Stimulated activated CD4-positive, alpha-beta T cell treated with anti-CD3 and anti-CD28 coated beads, TNF-alpha, amount 100 ng/mL, for 48 hours (primary cell): ENCODE measurements around the gene SFN.
"Not testable (repeated sequence)": the region's sequence is repeated elsewhere in the genome, so short reads cannot be mapped to it uniquely, and the experiment has no call there.

ENCODE experiments used
- DNase-seq, 3 donors: peaks; one replicate each; pipeline ENCODE4 v3.0.0-alpha.2; 2020; ENCODE audit warnings: low read depth in 3 of 3

Gene SFN

DNA sequence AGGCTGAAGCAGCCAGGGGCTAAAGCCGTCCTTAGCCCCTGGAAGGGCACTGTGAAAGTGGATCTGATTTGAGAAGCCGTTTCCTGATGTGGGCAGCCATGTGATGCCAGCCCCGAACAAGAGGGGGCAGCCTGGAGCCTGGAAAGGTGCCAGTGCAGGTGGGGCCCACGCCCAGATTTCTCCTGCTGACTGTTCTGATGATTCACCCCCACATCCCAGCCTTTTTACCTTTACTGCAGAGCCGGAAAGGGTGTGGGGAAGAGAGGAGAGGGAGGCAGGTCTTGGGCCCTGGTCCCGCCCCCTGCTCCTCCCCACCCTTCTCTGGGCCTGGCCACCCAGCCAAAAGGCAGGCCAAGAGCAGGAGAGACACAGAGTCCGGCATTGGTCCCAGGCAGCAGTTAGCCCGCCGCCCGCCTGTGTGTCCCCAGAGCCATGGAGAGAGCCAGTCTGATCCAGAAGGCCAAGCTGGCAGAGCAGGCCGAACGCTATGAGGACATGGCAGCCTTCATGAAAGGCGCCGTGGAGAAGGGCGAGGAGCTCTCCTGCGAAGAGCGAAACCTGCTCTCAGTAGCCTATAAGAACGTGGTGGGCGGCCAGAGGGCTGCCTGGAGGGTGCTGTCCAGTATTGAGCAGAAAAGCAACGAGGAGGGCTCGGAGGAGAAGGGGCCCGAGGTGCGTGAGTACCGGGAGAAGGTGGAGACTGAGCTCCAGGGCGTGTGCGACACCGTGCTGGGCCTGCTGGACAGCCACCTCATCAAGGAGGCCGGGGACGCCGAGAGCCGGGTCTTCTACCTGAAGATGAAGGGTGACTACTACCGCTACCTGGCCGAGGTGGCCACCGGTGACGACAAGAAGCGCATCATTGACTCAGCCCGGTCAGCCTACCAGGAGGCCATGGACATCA, at the start of gene SFN:
Gene SFN (plus strand): TSS at position 369 of the 904 bp plus-strand sequence. CDS start 64 bp downstream, at position 433.
- DNase-seq, result peak; percentile 39 to 60 (median 48)

- no peak for DNase-seq
Observed at GRCh38 chr1:26814377-26814776, 48.6 kb upstream of the SFN start.

DNA sequence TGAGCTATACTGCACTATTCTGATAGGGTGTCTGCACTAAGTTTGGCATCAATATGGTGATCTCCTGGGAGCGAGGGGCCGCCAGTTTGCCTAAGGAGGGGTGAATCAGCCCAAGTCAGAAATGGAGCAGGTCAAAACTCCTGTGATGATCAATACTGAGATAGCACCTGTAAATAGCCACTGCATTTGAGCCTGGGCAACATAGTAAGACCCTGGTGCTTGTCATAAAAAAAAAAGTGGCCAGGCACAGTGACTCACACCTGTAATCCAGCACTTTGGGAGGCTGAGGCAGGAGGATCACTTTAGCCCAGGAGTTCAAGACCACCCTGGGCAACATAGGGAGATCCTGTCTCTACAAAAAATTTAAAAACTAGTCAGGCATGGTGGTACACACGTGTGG, 48.1 kb upstream of the SFN start:
- DNase-seq, result no peak

GRCh38 chr1:26820784-26821269, 42.1 kb upstream of the SFN start:
- DNase-seq, result no peak

DNA sequence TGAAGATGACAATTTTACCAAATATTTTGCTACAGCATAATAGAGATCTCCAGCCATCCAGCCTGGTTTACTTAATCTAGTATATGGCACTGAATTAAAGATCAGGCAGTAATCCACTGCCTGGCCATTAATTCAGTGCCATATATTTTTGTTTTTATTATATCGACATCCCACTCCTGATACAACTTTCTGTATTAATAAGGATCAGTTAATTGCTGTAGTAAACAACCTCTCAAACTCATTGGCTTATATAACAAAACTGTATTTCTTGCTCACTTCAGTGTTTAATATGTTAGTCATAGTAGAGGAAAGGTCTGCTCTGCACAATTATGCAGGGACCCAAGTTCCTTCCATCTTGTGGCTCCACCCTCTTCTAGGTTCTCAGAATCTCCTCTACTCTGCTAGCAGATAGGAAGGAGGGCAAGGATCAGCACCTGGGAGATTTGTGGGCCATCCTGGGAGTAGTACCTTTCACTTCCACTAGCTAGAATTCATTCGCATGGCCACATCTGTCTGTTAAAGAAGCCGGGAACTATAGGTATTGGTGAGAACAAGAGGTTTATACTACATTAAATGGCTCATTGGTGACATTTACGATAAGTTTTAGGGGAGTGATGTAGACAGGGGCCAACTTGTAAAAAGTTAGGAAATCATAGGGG, 40.1 kb upstream of the SFN start:
- DNase-seq, result no peak

GRCh38 chr1:26824731-26825130, 38.2 kb upstream of the SFN start:
- DNase-seq, result no peak

GRCh38 chr1:26826261-26827105, 36.5 kb upstream of the SFN start, which contains the start of gene ZDHHC18:
TSS of gene ZDHHC18 (plus strand) at chr1:26826688. CDS start at chr1:26826805, 117 bp downstream.
- DNase-seq, result peak; percentile 21 to 63 (median 37)

- DNase-seq, result no peak
Observed at GRCh38 chr1:26827106-26827604, 35.8 kb upstream of the SFN start.

GRCh38 chr1:26827663-26828062, 35.3 kb upstream of the SFN start:
- DNase-seq, result no peak

DNA sequence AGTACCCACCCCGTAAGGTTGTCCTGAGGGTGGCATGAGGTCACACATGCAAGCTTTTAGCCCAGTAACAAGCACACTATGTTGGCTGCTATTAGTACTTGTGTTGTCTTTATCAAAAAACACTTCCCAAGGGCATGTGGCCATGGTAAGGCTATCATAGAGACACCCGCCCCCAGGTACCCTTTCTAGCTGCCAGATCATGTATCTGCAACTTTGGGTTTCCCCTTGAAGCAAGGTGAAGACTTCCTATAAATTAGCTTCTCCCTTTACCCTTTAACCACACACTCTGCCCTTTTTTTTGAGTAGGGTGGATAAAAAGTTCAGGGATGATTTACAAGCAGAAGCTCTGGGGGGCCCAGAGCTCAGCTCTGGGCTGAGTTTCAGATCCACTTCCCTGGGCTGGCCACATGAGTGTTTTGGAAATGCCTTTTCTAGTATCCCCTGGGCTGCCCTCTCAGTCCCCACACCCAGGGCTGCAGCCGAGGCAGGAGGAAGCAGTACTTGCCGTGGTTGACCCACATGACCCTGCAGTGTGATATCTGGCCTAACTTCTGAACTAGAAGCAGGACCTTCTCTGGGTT, 34.4 kb upstream of the SFN start:
- no peak for DNase-seq

DNA sequence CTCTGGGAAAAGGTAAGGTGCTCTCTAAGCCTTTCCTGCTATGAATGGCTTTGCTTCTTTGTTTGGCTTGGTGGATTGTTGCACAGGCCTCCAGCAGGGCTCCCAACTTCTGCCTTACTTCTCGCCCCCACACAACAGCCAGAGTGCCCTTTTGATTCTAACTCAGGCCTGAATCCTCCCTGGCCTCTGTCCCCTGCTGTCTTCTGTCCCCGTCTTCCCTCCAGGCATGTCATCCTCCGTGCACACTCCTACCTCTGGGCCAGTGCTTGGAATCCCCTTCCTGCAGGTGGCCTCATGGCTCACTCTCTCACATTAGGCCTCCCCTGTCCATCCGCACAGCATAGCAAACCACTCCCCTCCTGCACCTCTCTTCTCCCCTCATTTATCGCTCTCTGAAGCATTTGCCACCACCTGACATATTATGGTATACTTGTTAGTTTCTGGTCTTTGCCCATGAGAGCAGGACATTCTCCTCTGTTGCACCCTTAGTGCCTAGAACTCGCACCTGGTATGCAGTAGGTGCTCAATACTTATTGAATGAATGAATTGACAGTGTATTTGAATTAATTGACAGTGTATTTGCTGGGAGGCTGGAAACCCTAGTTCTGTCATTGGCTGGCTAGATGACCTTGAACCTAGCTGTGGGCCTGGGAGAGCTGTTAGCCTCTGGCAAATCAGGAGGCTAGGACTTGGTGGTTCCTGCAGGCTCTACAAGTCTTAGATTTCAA, 33.6 kb upstream of the SFN start:
- DNase-seq, result no peak

DNA sequence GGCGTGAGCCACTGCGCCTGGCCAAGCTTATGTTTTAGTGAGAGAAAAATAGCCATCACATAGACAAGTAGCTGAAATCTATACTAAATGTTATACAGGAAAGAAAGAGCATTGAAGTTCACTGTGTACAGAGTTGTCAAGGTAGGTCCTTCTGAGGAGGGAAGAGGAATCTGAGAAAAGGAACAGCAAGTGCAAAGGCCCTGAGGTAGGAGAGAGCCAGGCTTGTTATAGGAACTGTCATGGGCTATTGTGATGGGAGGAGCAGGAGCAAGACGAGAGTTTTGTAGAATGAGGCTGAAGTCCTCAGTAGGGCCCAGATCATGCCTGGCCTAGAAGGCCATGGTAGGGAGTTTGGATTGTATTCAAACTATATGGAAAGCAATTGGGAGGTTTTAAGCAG, 31.9 kb upstream of the SFN start:
- DNase-seq, result no peak

DNA sequence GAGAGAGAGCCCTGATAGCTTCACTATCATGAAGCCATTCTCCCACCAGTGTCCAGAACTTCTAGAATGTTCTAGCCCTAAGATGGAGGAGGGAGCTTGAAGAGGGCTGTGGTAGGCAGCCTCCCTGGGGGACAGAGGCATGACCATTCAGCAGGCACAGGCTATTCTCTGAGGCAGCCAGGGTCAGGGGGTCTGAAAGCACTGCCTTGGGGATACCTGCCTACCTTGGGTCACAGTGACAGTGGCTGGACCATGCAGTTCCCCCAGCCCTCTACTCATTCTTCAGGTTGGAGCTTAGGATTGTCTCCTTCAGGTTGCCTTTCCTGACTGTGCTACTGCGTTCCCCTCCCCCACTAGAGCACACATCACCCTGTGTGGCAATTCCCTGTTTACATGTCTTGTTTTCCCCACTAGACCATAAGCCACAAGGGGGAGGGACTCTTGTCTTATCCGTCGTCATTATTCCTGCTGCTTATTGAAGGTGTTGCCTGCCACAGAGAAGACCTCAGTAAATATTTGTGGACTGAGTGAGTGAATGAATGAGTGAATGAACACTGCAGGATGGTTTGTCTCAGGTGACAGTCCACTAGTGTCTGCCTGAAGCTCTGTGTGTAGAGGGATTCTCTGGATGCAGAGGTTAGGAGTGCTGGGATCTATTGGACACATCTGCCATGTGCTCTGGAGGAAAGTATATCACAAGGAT, 31.3 kb upstream of the SFN start:
- no peak for DNase-seq

GRCh38 chr1:26832249-26832960, 30.5 kb upstream of the SFN start:
- DNase-seq, result no peak

DNA sequence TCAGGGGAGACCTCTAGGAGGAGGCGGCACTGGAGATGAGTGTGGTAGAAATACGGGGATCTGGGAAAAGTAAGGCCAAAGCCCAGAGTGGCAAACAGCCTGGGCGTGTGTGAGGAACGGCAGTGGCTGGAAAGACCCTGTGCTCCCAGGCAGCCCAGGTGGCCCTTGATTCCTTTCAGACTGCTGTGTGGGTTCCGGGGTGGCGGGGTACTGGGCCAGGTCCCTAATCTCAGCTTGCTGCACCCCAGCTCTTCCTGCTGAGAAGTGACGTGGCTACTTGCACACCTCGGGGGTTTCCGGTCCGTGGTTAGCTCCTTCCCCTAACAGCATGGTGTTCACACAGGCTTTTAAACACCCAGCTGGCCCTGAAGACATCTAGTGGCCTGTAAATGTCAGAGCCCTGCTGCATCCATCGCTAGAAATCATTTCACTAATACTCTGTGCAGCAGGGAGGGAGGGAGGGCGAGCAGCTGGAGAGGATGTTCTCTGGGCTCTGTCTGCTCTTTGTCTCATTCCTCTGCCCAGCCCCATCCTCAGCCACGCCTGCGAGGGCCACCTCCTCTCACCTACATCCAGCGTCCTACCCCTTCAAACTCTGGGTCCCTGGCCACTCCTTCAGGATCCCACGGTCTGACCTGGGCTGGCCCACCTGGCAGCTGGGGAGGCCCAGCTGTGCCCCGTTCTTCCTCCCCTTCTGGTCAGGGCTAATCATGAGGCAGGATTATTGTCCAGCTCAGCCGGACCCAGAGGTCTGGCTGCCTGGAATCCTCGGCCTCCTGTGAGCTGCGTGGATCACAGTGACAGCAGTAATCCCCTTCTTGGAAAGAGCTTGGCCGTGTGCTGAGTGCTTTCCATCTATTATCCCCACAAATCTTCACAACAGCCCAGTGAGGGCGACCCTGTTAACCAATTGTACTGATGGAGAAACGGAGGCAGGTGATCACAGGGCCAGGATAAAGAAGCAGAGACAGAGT, 29.2 kb upstream of the SFN start:
- peak; percentile 47 to 76 (median 71) for DNase-seq

- not testable (repeated sequence) for DNase-seq
Observed at GRCh38 chr1:26837665-26838064, 25.3 kb upstream of the SFN start.

DNA sequence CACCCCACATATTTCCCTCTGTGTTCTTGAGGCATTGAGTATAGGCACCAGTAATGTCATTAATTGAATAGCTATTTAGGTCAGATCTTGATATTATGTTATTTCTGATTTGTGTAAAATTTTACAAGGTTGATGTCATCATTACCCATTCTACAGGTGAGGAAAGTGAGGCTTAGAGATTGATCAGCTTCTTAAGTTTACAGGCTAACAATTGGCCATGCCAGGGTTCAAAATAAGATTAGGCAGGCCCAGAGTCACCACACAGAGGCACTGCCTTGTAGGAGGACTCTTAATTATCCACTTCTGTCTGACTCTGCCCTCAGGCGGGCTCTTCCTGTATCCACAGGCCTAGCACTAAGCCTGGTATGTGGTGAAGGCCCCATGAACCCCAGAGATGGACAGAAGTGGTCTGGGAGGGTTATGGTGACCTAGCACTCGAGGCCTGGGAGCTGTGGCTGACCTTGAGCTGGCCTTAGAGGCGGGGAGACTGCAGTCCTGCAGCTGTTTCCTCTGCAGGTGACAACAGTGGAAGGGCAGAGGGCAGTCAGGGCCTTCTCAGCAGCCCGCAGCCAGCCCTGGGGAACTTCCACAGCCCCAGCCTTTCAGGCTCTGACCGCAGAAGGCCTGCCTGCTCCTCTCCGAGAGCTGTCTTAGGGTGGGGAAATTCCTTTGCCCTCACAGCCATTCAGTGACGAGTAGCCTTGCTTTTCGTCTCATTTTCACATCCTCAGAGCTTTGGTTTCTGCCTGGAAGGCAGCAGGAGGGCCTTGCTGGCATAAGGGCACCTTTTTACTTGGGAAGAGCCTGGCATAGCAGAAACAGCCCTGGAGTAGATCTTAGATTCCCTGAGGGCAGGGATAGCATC, 24.2 kb upstream of the SFN start:
- DNase-seq, result peak in 2 of 3 donors; percentile 28 to 38
